GM10847 (cell line): ENCODE data around the gene PTGFR.

Experiments
- POLR2A ChIP-seq: IDR thresholded peaks from 2 replicates; pipeline ENCODE4 v1.6.1; 2011; ENCODE audit not compliant: insufficient read length; ENCODE audit errors: extremely low read depth

The PTGFR gene

GRCh38 chr1:78549891-78550290, 59.1 kb downstream of the PTGFR start:
- TF ChIP-seq POLR2A: no peak

- TF ChIP-seq POLR2A: no peak
These were observed 63.1 kb downstream of the PTGFR start for GRCh38 chr1:78553859-78554258.

- no peak for TF ChIP-seq POLR2A
These were observed 64.1 kb downstream of the PTGFR start for GRCh38 chr1:78554840-78555239.

- no peak for TF ChIP-seq POLR2A
These were observed 68.9 kb downstream of the PTGFR start for GRCh38 chr1:78559680-78560079.

GRCh38 chr1:78560811-78561210, 70.0 kb downstream of the PTGFR start:
- no peak for TF ChIP-seq POLR2A

- TF ChIP-seq POLR2A: no peak
These were observed 71.1 kb downstream of the PTGFR start for GRCh38 chr1:78561856-78562255.

GRCh38 chr1:78565393-78565792, 74.6 kb downstream of the PTGFR start:
- no peak for TF ChIP-seq POLR2A

- TF ChIP-seq POLR2A: no peak
These were observed 79.8 kb downstream of the PTGFR start for GRCh38 chr1:78570539-78570938.

- TF ChIP-seq POLR2A: no peak
These were observed 86.7 kb downstream of the PTGFR start for GRCh38 chr1:78577257-78578100.

GRCh38 chr1:78586572-78586971, 95.8 kb downstream of the PTGFR start:
- no peak for TF ChIP-seq POLR2A

- TF ChIP-seq POLR2A: no peak
These were observed 96.4 kb downstream of the PTGFR start for GRCh38 chr1:78587211-78587610.
